ENCODE data around the gene LOXL3. TPM values are rescaled to one million over a fixed set of nuclear protein-coding genes. Genes with fewer than 3 reads are reported as not detected.

The LOXL3 gene
- total and polyA plus RNA-seq, 2 of the 8 experiments (the other 6 are each of a cell fraction or from before 2014, with no cell fraction given), result 22.4 to 27.2 TPM

DNA sequence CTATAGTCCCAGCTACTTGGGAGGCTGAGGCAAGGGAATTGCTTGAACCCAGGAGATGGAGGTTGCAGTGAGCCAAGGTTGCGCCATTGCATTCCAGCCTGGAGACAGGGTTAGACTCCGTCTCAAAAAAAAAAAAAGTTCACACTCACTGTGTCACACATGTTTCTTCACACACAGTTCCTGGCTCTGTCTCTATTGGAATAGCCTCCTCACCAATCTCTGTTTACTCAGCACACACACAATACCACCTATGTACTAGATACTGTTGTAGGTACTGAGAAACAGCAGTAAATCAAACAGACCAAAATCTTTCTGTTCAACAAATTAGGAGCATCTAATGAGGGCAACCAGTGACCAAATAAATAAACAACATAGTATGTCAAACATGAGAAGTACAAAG is 67.6 kb downstream of the LOXL3 start (continued):
- TF ChIP-seq NRF1 (IDR thresholded peaks at IDR 0.05; ENCODE audit: low read depth, low read length), result no peak
